ENCODE data around the gene NBL1.

Gene NBL1

GRCh38 chr1:19675797-19676196 is 31.7 kb downstream of the NBL1 start:
- Histone ChIP-seq H3K9me2 (replicated peaks; ENCODE audit: insufficient read depth, low read length) (no peaks in the 10 kb centered on the region), H2AFZ (ENCODE audit: low read depth, low read length, severe bottlenecking) (no peak overlapping the region), H3K9me3 (ENCODE audit: insufficient read depth, low read length) (no peaks in the 10 kb centered on the region), H4K20me1 (ENCODE audit: low read depth, low read length) (no peaks in the 10 kb centered on the region), H3K9ac (ENCODE audit: low read length) (no peak overlapping the region), H3F3A (ENCODE audit: insufficient read depth) (no peaks in the 10 kb centered on the region), H3K79me2 (ENCODE audit: insufficient read depth, low read length) (no peaks in the 10 kb centered on the region), H3K27ac (ENCODE audit: low read depth, low read length) (no peak overlapping the region), H3K4me2 (ENCODE audit: low read depth, low read length, poor library complexity, severe bottlenecking) (no peak overlapping the region), H3K4me3 (ENCODE audit: insufficient read depth, low read length, poor library complexity, severe bottlenecking) (no peak overlapping the region), H3K36me3 (ENCODE audit: low read length) (no peaks in the 10 kb centered on the region), H3K27me3 (ENCODE audit: low read length) (no peaks in the 10 kb centered on the region)
- no peak for TF ChIP-seq EZH2phosphoT487 (conservative IDR thresholded peaks at IDR 0.05; ENCODE audit: low read length)
- TF ChIP-seq, protein P1, sequence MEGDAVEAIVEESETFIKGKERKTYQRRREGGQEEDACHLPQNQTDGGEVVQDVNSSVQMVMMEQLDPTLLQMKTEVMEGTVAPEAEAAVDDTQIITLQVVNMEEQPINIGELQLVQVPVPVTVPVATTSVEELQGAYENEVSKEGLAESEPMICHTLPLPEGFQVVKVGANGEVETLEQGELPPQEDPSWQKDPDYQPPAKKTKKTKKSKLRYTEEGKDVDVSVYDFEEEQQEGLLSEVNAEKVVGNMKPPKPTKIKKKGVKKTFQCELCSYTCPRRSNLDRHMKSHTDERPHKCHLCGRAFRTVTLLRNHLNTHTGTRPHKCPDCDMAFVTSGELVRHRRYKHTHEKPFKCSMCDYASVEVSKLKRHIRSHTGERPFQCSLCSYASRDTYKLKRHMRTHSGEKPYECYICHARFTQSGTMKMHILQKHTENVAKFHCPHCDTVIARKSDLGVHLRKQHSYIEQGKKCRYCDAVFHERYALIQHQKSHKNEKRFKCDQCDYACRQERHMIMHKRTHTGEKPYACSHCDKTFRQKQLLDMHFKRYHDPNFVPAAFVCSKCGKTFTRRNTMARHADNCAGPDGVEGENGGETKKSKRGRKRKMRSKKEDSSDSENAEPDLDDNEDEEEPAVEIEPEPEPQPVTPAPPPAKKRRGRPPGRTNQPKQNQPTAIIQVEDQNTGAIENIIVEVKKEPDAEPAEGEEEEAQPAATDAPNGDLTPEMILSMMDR (IDR thresholded peaks at IDR 0.05; ENCODE audit: insufficient read depth, low read length, poor library complexity, severe bottlenecking): no peak

DNA sequence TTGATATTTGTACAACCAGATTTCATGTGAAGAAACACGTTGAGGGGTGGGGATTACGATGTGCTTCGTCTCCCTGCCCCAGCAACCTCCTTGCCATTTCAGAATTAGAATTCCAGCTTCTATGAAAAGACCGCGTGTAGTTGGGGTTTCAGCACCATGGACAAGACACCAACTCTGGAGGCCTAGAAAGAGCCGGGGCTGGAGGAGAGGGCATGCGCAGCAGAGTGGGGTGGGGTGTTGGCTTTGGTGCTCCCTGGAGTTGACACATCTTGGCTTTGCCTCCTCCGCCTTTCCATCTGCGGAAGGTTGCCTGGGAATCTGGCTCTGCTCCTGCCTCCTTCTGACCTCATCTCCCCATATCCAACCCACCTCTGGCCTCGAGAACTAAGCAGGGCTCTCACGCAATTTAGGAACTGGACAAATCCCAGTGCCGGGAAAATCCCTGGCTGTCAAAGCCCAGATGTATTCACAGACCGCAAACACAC is 32.4 kb downstream of the NBL1 start:
- H3K4me3 ChIP-seq (ENCODE audit: insufficient read depth, low read length, poor library complexity, severe bottlenecking): no peak overlapping the region
- H3F3A ChIP-seq (ENCODE audit: insufficient read depth): no peaks in the 10 kb centered on the region
- H3K9ac ChIP-seq (ENCODE audit: low read length): no peak overlapping the region
- H4K20me1 ChIP-seq (ENCODE audit: low read depth, low read length): no peaks in the 10 kb centered on the region
- H3K27me3 ChIP-seq (ENCODE audit: low read length): no peaks in the 10 kb centered on the region
- H3K79me2 ChIP-seq (ENCODE audit: insufficient read depth, low read length): no peaks in the 10 kb centered on the region
- no peak overlapping the region for H3K27ac ChIP-seq (ENCODE audit: low read depth, low read length)
- no peaks in the 10 kb centered on the region for H3K9me3 ChIP-seq (ENCODE audit: insufficient read depth, low read length)
- no peak overlapping the region for H3K4me2 ChIP-seq (ENCODE audit: low read depth, low read length, poor library complexity, severe bottlenecking)
- no peak overlapping the region for H2AFZ ChIP-seq (ENCODE audit: low read depth, low read length, severe bottlenecking)
- no peak for TF ChIP-seq EZH2phosphoT487 (conservative IDR thresholded peaks at IDR 0.05; ENCODE audit: low read length)
- TF ChIP-seq, protein P1 (IDR thresholded peaks at IDR 0.05; ENCODE audit: insufficient read depth, low read length, poor library complexity, severe bottlenecking): no peak
- no peaks in the 10 kb centered on the region for H3K9me2 ChIP-seq (replicated peaks; ENCODE audit: insufficient read depth, low read length)
- H3K36me3 ChIP-seq (ENCODE audit: low read length): no peaks in the 10 kb centered on the region

GRCh38 chr1:19678493-19678892 is 34.4 kb downstream of the NBL1 start:
- no peaks in the 10 kb centered on the region for H3K9me3 ChIP-seq (ENCODE audit: insufficient read depth, low read length)
- no peak overlapping the region for H2AFZ ChIP-seq (ENCODE audit: low read depth, low read length, severe bottlenecking)
- no peaks in the 10 kb centered on the region for H3K9me2 ChIP-seq (replicated peaks; ENCODE audit: insufficient read depth, low read length)
- no peak overlapping the region for H3K4me3 ChIP-seq (ENCODE audit: insufficient read depth, low read length, poor library complexity, severe bottlenecking)
- H3K79me2 ChIP-seq (ENCODE audit: insufficient read depth, low read length): no peaks in the 10 kb centered on the region
- no peak overlapping the region for H3K9ac ChIP-seq (ENCODE audit: low read length)
- H3K4me2 ChIP-seq (ENCODE audit: low read depth, low read length, poor library complexity, severe bottlenecking): no peak overlapping the region
- TF ChIP-seq EZH2phosphoT487 (conservative IDR thresholded peaks at IDR 0.05; ENCODE audit: low read length): no peak
- TF ChIP-seq, protein P1 (IDR thresholded peaks at IDR 0.05; ENCODE audit: insufficient read depth, low read length, poor library complexity, severe bottlenecking): no peak
- H3K27me3 ChIP-seq (ENCODE audit: low read length): no peaks in the 10 kb centered on the region
- H3K27ac ChIP-seq (ENCODE audit: low read depth, low read length): no peak overlapping the region
- H4K20me1 ChIP-seq (ENCODE audit: low read depth, low read length): no peaks in the 10 kb centered on the region
- no peaks in the 10 kb centered on the region for H3F3A ChIP-seq (ENCODE audit: insufficient read depth)
- no peaks in the 10 kb centered on the region for H3K36me3 ChIP-seq (ENCODE audit: low read length)
